GM12878 (cell line): ENCODE measurements around the gene UVRAG. TPM values are rescaled to one million over a fixed set of nuclear protein-coding genes. Genes with fewer than 3 reads are reported as not detected.

Source experiments
- ATAC-seq: fragments of 200-7000 bp; cut with Tn5 transposase; 3 replicates; pipeline ENCODE4 v1.9.1; 2020; ENCODE audit warnings: mild to moderate bottlenecking, moderate library complexity
- BruUV-seq: library from RNA; stranded (reverse); fragments of 400-500 nt; replicated peaks from 2 replicates; lab custom pipeline; 2021; lab: Mats Ljungman, UMichigan
- CTCF ChIA-PET: fragments of 300-600 bp; sonication (Branson Sonifier 250); formaldehyde crosslinking; extraction: SDS; loops from one replicate; lab custom pipeline; 2021; ENCODE audit warnings: inconsistent platforms; lab: Yijun Ruan, JAX
- POLR2A ChIA-PET: fragments of 350-600 bp; formaldehyde crosslinking; extraction: SDS; loops from one replicate; lab custom pipeline; 2021; ENCODE audit warnings: inconsistent platforms; lab: Charles Lee
- RAD21 ChIA-PET: fragments of 300-600 bp; sonication (Branson Sonifier 250); formaldehyde crosslinking; loops from one replicate; lab custom pipeline; 2023; ENCODE audit warnings: antibody characterized with exemption; ENCODE audit not compliant: unreplicated experiment; lab: Charles Lee
- SMC1A ChIA-PET: fragments of 300-600 bp; sonication (Branson Sonifier 250); formaldehyde crosslinking; loops from one replicate; lab custom pipeline; 2023; ENCODE audit not compliant: unreplicated experiment, uncharacterized antibody; lab: Charles Lee
- DNase-seq: peaks from one replicate; pipeline ENCODE4 v3.0.0-alpha.2; 2011; ENCODE audit warnings: low read depth, low spot score
- FAIRE-seq: peaks from 3 replicates; lab custom pipeline; 2011; peaks lifted over from hg19 to GRCh38; lab: Jason Lieb, UNC
- H2AFZ ChIP-seq: 2 replicates; pipeline ENCODE4 v1.6.0; 2011; ENCODE audit warnings: low read depth, low read length, control low read depth; ENCODE audit not compliant: control insufficient read depth
- H3K27ac ChIP-seq: 2 replicates; pipeline ENCODE4 v1.5.1; 2011; ENCODE audit warnings: control low read depth; ENCODE audit not compliant: control insufficient read depth, insufficient read depth
- H3K27me3 ChIP-seq, 2 experiments: replicated peaks in 1 of 2; 2 replicates each; pipeline versions ENCODE4 v1.6.0 to v1.6.1; 2011; ENCODE audit warnings: low read length in 1 of 2; ENCODE audit not compliant: control insufficient read depth in 2 of 2, insufficient read depth in 2 of 2
- H3K36me3 ChIP-seq, 2 experiments: 2 replicates each; pipeline ENCODE4 v1.5.1; 2011; ENCODE audit warnings: low read length in 1 of 2; ENCODE audit not compliant: control insufficient read depth in 2 of 2, insufficient read depth in 2 of 2
- H3K4me1 ChIP-seq: 2 replicates; pipeline ENCODE4 v1.6.1; 2011; ENCODE audit warnings: mild to moderate bottlenecking, low read length, moderate library complexity, mixed read lengths; ENCODE audit not compliant: control insufficient read depth, insufficient read depth
- H3K4me2 ChIP-seq: 2 replicates; pipeline ENCODE4 v1.6.0; 2011; ENCODE audit warnings: control low read depth; ENCODE audit not compliant: control insufficient read depth, insufficient read depth
- H3K4me3 ChIP-seq: fragments of 200-600 bp; sonication (generic); 2 replicates; pipeline ENCODE4 v1.5.1; 2016
- H3K79me2 ChIP-seq: 2 replicates; pipeline ENCODE4 v1.6.0; 2011; ENCODE audit warnings: low read length; ENCODE audit not compliant: control insufficient read depth, insufficient read depth
- H3K9ac ChIP-seq: 2 replicates; pipeline ENCODE4 v1.8.0; 2011; ENCODE audit warnings: low read length, control low read depth, mixed read lengths; ENCODE audit not compliant: control insufficient read depth, insufficient read depth
- H3K9me3 ChIP-seq: replicated peaks from 3 replicates; pipeline ENCODE4 v1.5.1; 2011; ENCODE audit warnings: mild to moderate bottlenecking, low read length; ENCODE audit not compliant: control insufficient read depth, insufficient read depth
- H4K20me1 ChIP-seq: 2 replicates; pipeline ENCODE4 v1.6.0; 2011; ENCODE audit not compliant: control insufficient read depth, insufficient read depth
- ZNF217 ChIP-seq: fragments of 450-650 bp; IDR thresholded peaks from 2 replicates; pipeline ENCODE4 v1.6.1; 2017; ENCODE audit warnings: antibody characterized with exemption, mild to moderate bottlenecking
- WGBS: methylation state at CpG from one replicate; pipeline ENCODE4 v1.1.6; 2016; ENCODE audit warnings: low lambda C conversion rate; ENCODE audit not compliant: insufficient replicate concordance, insufficient coverage; ENCODE audit errors: missing lambda C conversion rate; 5-methylcytosine and 5-hydroxymethylcytosine counted together
- in situ Hi-C: fragments of 300-500 bp; cut with MboI; formaldehyde crosslinking; loops from 9 replicates; pipeline ENCODE4 v1.14.3; 2018; ENCODE audit warnings: mixed read lengths
- intact Hi-C: fragments of 100-400 bp; cut with micrococcal nuclease; formaldehyde crosslinking; loops from one replicate; pipeline ENCODE4 v1.14.2; 2022; ENCODE audit not compliant: unreplicated experiment
- polyA plus RNA-seq, 11 experiments: library from polyadenylated mRNA; depleted of rRNA in 4 of 11; unstranded in 6 of 11; stranded (reverse) in 5 of 11; fragments of >200 nt; fragmentation: Nextera tagmentation in 4 of 11; fragmentation: Illumina TruSeq in 1 of 11; extraction: Ambion mirVana in 4 of 11; extraction: Trizol in 1 of 11; gene quantifications; 1 replicate in 1 of 11; 2 replicates in 10 of 11; pipeline versions ENCODE4 v1.2.1 to v1.2.3, GENCODE V29; 2011 to 2016; ENCODE audit warnings: inconsistent platforms in 2 of 11, missing spikeins in 2 of 11, low read depth in 1 of 11
- total RNA-seq, 4 experiments: library from RNA; depleted of rRNA in 3 of 4; stranded (reverse); fragments of >200 nt in 3 of 4; fragmentation: Illumina TruSeq in 1 of 4; extraction: Trizol in 1 of 4; gene quantifications; 2 replicates each; pipeline versions ENCODE4 v1.2.1 to v1.2.3, GENCODE V29; 2013 to 2021
- TF ChIP-seq, protein P1 (sequence below): fragments of 450-650 bp; IDR thresholded peaks from 2 replicates; pipeline ENCODE4 v1.6.1; 2017; ENCODE audit warnings: mild to moderate bottlenecking, moderate library complexity

UVRAG gene
- total and polyA plus RNA-seq, 10 of the 15 experiments (the other 5 are each of a cell fraction or from before 2014, with no cell fraction given): 7.0 to 43.4 (median 37.0) TPM

DNA sequence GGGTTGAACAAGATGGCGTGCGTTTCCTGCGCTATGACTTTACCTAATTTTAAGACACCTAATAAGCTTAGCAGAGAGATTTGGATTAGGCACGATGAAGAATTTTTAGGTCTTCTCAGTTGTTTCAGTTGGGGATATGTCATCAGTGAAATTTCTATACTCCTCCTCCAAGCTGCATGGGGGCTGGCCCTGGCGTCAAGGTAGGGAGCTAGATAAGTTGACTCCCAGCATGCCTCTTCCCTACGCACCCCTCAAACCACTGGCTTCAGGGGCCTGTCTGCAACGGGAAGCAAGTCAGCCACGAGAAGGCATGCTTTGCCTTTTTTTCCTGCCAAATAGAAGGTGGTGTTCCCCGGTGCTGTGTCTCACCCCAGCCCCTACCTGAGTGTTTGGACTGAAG is 33.2 kb upstream of the UVRAG start:
- no peak for FAIRE-seq
- TF ChIP-seq, protein P1, sequence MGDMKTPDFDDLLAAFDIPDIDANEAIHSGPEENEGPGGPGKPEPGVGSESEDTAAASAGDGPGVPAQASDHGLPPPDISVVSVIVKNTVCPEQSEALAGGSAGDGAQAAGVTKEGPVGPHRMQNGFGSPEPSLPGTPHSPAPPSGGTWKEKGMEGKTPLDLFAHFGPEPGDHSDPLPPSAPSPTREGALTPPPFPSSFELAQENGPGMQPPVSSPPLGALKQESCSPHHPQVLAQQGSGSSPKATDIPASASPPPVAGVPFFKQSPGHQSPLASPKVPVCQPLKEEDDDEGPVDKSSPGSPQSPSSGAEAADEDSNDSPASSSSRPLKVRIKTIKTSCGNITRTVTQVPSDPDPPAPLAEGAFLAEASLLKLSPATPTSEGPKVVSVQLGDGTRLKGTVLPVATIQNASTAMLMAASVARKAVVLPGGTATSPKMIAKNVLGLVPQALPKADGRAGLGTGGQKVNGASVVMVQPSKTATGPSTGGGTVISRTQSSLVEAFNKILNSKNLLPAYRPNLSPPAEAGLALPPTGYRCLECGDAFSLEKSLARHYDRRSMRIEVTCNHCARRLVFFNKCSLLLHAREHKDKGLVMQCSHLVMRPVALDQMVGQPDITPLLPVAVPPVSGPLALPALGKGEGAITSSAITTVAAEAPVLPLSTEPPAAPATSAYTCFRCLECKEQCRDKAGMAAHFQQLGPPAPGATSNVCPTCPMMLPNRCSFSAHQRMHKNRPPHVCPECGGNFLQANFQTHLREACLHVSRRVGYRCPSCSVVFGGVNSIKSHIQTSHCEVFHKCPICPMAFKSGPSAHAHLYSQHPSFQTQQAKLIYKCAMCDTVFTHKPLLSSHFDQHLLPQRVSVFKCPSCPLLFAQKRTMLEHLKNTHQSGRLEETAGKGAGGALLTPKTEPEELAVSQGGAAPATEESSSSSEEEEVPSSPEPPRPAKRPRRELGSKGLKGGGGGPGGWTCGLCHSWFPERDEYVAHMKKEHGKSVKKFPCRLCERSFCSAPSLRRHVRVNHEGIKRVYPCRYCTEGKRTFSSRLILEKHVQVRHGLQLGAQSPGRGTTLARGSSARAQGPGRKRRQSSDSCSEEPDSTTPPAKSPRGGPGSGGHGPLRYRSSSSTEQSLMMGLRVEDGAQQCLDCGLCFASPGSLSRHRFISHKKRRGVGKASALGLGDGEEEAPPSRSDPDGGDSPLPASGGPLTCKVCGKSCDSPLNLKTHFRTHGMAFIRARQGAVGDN: no peak
- TF ChIP-seq ZNF217: no peak
- DNase-seq: no peak
- BruUV-seq: no TSS peak
- H4K20me1 ChIP-seq: no peaks in the 10 kb centered on the region
- ChIA-PET POLR2A (no interaction called here), RAD21 (no interaction called here), CTCF (interaction anchor here (1.1 kb wide), 1 partner anchor 13 kb away, joined by 3 read pairs; the partner anchor contains the start of gene DGAT2), SMC1A (no interaction called here)
- H3K9me3 ChIP-seq: no peaks in the 10 kb centered on the region
- H3K79me2 ChIP-seq: no peaks in the 10 kb centered on the region
- in situ Hi-C loops (no loop called here), intact Hi-C loops (no loop called here)
- no peak overlapping the region for H3K4me2 ChIP-seq
- H3K36me3 ChIP-seq: no peaks in the 10 kb centered on the region; a peak in 2 of 4 replicates
- no peaks in the 10 kb centered on the region for H3K27me3 ChIP-seq
- no peak for ATAC-seq
- H3K4me3 ChIP-seq: no peak overlapping the region
- no peak overlapping the region for H3K9ac ChIP-seq
- 90% methylated on average over 9 of the region's 9 CpGs for WGBS
- peaks cover 6% of the 10 kb centered on the region; the same call in 1 of the 2 replicates for H3K4me1 ChIP-seq
- H2AFZ ChIP-seq: no peak overlapping the region
- H3K27ac ChIP-seq: no peak overlapping the region
